CD4-positive, alpha-beta T cell (primary cell): ENCODE data around the gene TULP4. TPM values are rescaled to one million over a fixed set of nuclear protein-coding genes. Genes with fewer than 3 reads are reported as not detected.

Source experiments
- ATAC-seq: fragments of 200-7000 bp; cut with Tn5 transposase; one replicate; pipeline ENCODE4 v1.10.0; 2022; ENCODE audit warnings: mild to moderate bottlenecking; ENCODE audit not compliant: poor library complexity
- CTCF ChIA-PET: fragments of 350-600 bp; sonication (Branson Sonifier 250); formaldehyde crosslinking; loops from one replicate; lab custom pipeline; 2021; ENCODE audit warnings: antibody characterized with exemption, inconsistent platforms; lab: Charles Lee
- POLR2A ChIA-PET: fragments of 350-600 bp; sonication (Branson Sonifier 250); formaldehyde crosslinking; loops from one replicate; lab custom pipeline; 2021; ENCODE audit warnings: antibody characterized with exemption, inconsistent platforms; lab: Charles Lee
- DNase-seq, 14 experiments: peaks; one replicate each; pipeline ENCODE4 v3.0.0-alpha.2; 2013 to 2020; ENCODE audit warnings: mixed read lengths in 2 of 14
- H3K27ac ChIP-seq, 2 donors: one replicate each; pipeline versions ENCODE4 v1.5.1 to v1.7.0; 2013; ENCODE audit warnings: low read length in 2 of 2, low read depth in 1 of 2, mild to moderate bottlenecking in 1 of 2
- H3K27me3 ChIP-seq, 2 experiments: 1 replicate in 1 of 2; 2 replicates in 1 of 2; pipeline versions ENCODE4 v1.6.1 to v1.7.0; 2013; ENCODE audit warnings: low read length in 2 of 2, control low read depth in 1 of 2, mild to moderate bottlenecking in 1 of 2, moderate library complexity in 1 of 2; ENCODE audit not compliant: insufficient read depth in 2 of 2, control insufficient read depth in 1 of 2
- H3K36me3 ChIP-seq: one replicate; pipeline ENCODE4 v1.6.1; 2013; ENCODE audit warnings: low read length, control low read depth; ENCODE audit not compliant: insufficient read depth
- H3K4me1 ChIP-seq: one replicate; pipeline ENCODE4 v1.6.1; 2013; ENCODE audit warnings: low read length, control low read depth; ENCODE audit not compliant: insufficient read depth
- H3K4me3 ChIP-seq: one replicate; pipeline ENCODE4 v1.5.1; 2013; ENCODE audit warnings: mild to moderate bottlenecking, low read length, moderate library complexity
- H3K9me3 ChIP-seq, 2 experiments: 1 replicate in 1 of 2; 2 replicates in 1 of 2; pipeline versions ENCODE4 v1.6.1 to v1.7.0; 2013; ENCODE audit warnings: low read length in 2 of 2, mild to moderate bottlenecking in 2 of 2, control low read depth in 1 of 2, moderate library complexity in 1 of 2; ENCODE audit not compliant: control insufficient read depth in 1 of 2, insufficient read depth in 1 of 2
- H3K27ac Mint-ChIP-seq: one replicate; pipeline ENCODE4 v1.8.0; 2020; ENCODE audit warnings: mixed read lengths
- H3K27me3 Mint-ChIP-seq: one replicate; pipeline ENCODE4 v1.8.0; 2021; ENCODE audit warnings: mixed read lengths
- H3K36me3 Mint-ChIP-seq: one replicate; pipeline ENCODE4 v1.8.0; 2021; ENCODE audit warnings: low read depth, mixed read lengths
- H3K4me1 Mint-ChIP-seq: one replicate; pipeline ENCODE4 v1.8.0; 2021; ENCODE audit warnings: low read depth, mixed read lengths
- H3K4me3 Mint-ChIP-seq: one replicate; pipeline ENCODE4 v1.8.0; 2020; ENCODE audit warnings: mild to moderate bottlenecking, mixed read lengths
- H3K9me3 Mint-ChIP-seq: one replicate; pipeline ENCODE4 v1.8.0; 2020; ENCODE audit warnings: mixed read lengths
- intact Hi-C, 2 experiments: fragments of 100-400 bp; cut with DNase I in 1 of 2; cut with micrococcal nuclease in 1 of 2; formaldehyde crosslinking; loops; one replicate each; pipeline versions ENCODE4 v1.15.1 to v1.9.0; 2023 to 2025; cut with DNase I, micrococcal nuclease
- total RNA-seq, 174 experiments: library from RNA in 2 of 174; stranded (reverse) in 2 of 174; gene quantifications; one replicate each; pipeline ENCODE4 v1.2.3 and lab custom pipeline; 2021 to 2026
- TF ChIP-seq, protein P1 (sequence below): fragments of 200-600 bp; IDR thresholded peaks from one replicate; pipeline ENCODE4 v1.8.0; 2022; ENCODE audit warnings: antibody characterized with exemption, mild to moderate bottlenecking

Gene TULP4
- total RNA-seq, 2 experiments from 2014 or later, result 66.1 to 68.2 TPM

DNA sequence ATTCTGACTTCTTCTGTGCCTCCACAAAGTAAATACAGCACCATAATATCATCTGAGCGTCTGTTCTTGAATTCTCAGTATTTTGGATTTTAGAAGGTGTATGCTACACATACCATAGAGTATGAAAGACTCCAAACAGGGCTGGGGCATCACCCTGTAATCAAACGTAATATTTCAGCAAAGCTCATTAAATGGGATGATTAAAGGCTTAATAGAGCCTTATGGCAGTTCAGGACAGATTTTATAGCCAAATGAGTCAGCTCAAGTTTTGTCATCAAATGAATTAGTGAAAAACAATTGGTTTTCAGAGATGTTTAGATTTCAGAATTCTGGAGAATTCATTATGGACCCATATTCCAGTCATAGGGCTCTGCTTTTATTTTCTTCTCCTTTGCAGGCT is 68.9 kb downstream of the TULP4 start:
- Mint-ChIP-seq H3K36me3 (no peaks in the 10 kb centered on the region), H3K9me3 (no peaks in the 10 kb centered on the region), H3K4me3 (no peak overlapping the region), H3K27ac (no peak overlapping the region), H3K4me1 (peaks cover 40% of the 10 kb centered on the region), H3K27me3 (no peaks in the 10 kb centered on the region)
- ChIA-PET POLR2A (no interaction called here), CTCF (no interaction called here)
- TF ChIP-seq, protein P1, sequence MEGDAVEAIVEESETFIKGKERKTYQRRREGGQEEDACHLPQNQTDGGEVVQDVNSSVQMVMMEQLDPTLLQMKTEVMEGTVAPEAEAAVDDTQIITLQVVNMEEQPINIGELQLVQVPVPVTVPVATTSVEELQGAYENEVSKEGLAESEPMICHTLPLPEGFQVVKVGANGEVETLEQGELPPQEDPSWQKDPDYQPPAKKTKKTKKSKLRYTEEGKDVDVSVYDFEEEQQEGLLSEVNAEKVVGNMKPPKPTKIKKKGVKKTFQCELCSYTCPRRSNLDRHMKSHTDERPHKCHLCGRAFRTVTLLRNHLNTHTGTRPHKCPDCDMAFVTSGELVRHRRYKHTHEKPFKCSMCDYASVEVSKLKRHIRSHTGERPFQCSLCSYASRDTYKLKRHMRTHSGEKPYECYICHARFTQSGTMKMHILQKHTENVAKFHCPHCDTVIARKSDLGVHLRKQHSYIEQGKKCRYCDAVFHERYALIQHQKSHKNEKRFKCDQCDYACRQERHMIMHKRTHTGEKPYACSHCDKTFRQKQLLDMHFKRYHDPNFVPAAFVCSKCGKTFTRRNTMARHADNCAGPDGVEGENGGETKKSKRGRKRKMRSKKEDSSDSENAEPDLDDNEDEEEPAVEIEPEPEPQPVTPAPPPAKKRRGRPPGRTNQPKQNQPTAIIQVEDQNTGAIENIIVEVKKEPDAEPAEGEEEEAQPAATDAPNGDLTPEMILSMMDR, result no peak
- intact Hi-C loops, result no loop called here
- H3K4me1 ChIP-seq, result no peaks in the 10 kb centered on the region
- H3K4me3 ChIP-seq, result no peak overlapping the region
- H3K36me3 ChIP-seq, result no peaks in the 10 kb centered on the region
- H3K27me3 ChIP-seq, result no peaks in the 10 kb centered on the region
- DNase-seq (no peak), ATAC-seq (no peak)
- H3K9me3 ChIP-seq, result no peaks in the 10 kb centered on the region
- H3K27ac ChIP-seq, result no peak overlapping the region

DNA sequence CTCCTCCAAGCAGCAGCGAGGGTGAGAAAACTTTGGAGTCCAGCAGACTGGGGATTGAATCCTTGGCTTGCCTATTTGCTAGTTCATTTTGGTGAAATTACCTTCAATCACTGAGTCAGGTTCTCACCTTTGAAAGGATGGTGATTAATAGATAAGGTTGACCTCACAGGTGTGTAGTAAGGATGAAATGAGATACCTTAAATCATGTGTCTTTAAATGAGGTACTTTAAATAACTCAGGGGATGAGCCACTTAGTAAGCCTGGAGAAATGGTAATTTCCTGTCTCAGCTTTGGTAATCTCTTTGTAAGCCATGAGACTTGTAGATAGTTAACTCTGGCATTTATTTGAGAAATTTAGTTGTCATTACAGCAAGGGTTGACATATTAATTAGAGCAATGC is 70.2 kb downstream of the TULP4 start:
- Mint-ChIP-seq H3K4me1 (peaks cover 46% of the 10 kb centered on the region), H3K27ac (no peak overlapping the region), H3K9me3 (no peaks in the 10 kb centered on the region), H3K36me3 (no peaks in the 10 kb centered on the region), H3K27me3 (no peaks in the 10 kb centered on the region), H3K4me3 (no peak overlapping the region)
- no peaks in the 10 kb centered on the region for H3K9me3 ChIP-seq
- TF ChIP-seq, protein P1, result no peak
- no peak overlapping the region for H3K4me3 ChIP-seq
- no peaks in the 10 kb centered on the region for H3K36me3 ChIP-seq
- ATAC-seq, result no peak
- ChIA-PET CTCF (no interaction called here), POLR2A (no interaction called here)
- H3K4me1 ChIP-seq, result no peaks in the 10 kb centered on the region
- H3K27me3 ChIP-seq, result no peaks in the 10 kb centered on the region
- DNase-seq, result no peak
- H3K27ac ChIP-seq, result no peak overlapping the region
- intact Hi-C loops, result loop anchor here in 1 of 2 experiments (2.0 kb wide), 1 partner anchor 164 kb away; no protein-coding TSS in a partner anchor

DNA sequence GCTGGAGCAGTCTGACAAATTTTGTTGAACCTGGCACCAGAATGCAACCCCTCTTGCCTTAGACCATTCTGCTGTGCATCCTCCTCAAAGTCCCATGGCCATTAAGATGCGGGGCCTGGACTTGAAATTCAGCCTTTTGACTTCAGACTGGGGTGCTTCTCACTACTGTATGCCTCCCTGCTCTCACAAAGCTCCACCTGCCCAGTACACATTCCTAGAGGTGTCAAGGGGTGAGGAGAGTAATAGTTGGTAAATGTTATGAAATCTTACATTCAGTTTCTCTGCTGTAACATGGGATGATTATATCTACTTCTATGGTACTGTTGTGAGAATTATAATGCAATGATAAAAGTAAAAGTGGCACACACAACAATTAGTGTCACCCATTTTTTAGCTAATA is 70.8 kb downstream of the TULP4 start:
- Histone ChIP-seq H3K36me3 (no peaks in the 10 kb centered on the region), H3K9me3 (no peaks in the 10 kb centered on the region), H3K4me3 (no peak overlapping the region), H3K27me3 (no peaks in the 10 kb centered on the region), H3K27ac (no peak overlapping the region), H3K4me1 (no peaks in the 10 kb centered on the region)
- DNase-seq (no peak), ATAC-seq (no peak)
- Mint-ChIP-seq H3K36me3 (no peaks in the 10 kb centered on the region), H3K9me3 (no peaks in the 10 kb centered on the region), H3K27me3 (no peaks in the 10 kb centered on the region), H3K27ac (no peak overlapping the region), H3K4me1 (peaks cover 48% of the 10 kb centered on the region), H3K4me3 (no peak overlapping the region)
- CTCF ChIA-PET, result no interaction called here
- TF ChIP-seq, protein P1, result no peak
- POLR2A ChIA-PET, result no interaction called here
- intact Hi-C loops, result loop anchor here in 1 of 2 experiments (2.0 kb wide), 1 partner anchor 164 kb away; no protein-coding TSS in a partner anchor
